Hematopoietic multipotent progenitor cell treated with erythropoietin and hydrocortisone succinate and interleukin-3 and kit ligand, for 15 days (in vitro differentiated cells): ENCODE measurements around the gene NOTCH1.

Experiments
- DNase-seq: peaks from one replicate; pipeline ENCODE4 v3.0.0-alpha.2; 2015; ENCODE audit warnings: low spot score

NOTCH1 gene

GRCh38 chr9:136463578-136463977, 82.3 kb downstream of the NOTCH1 start:
- no peak for DNase-seq

GRCh38 chr9:136462664-136463063, 83.2 kb downstream of the NOTCH1 start:
- no peak for DNase-seq

GRCh38 chr9:136460772-136461325, 85.0 kb downstream of the NOTCH1 start:
- no peak for DNase-seq

GRCh38 chr9:136459425-136459824, 86.4 kb downstream of the NOTCH1 start:
- DNase-seq: no peak

- no peak for DNase-seq
These were observed 88.5 kb downstream of the NOTCH1 start for GRCh38 chr9:136457326-136457725.

- no peak for DNase-seq
These were observed 89.6 kb downstream of the NOTCH1 start for GRCh38 chr9:136456258-136456657.

- DNase-seq: no peak
These were observed 90.5 kb downstream of the NOTCH1 start for GRCh38 chr9:136455043-136456002.

- DNase-seq: no peak
These were observed 91.6 kb downstream of the NOTCH1 start for GRCh38 chr9:136454026-136454796.

- DNase-seq: no peak
These were observed 92.5 kb downstream of the NOTCH1 start for GRCh38 chr9:136453326-136453725.

- DNase-seq: no peak
These were observed 94.5 kb downstream of the NOTCH1 start for GRCh38 chr9:136451221-136451877.

- no peak for DNase-seq
These were observed 97.2 kb downstream of the NOTCH1 start for GRCh38 chr9:136448655-136449054.

- no peak for DNase-seq
These were observed 98.6 kb downstream of the NOTCH1 start for GRCh38 chr9:136447173-136447778.

GRCh38 chr9:136445799-136446198, 100.0 kb downstream of the NOTCH1 start:
- DNase-seq: no peak
